Measurements from ENCODE around the gene PTCSC3.
"Not testable (repeated sequence)": the region's sequence is repeated elsewhere in the genome, so short reads cannot be mapped to it uniquely, and the experiment has no call there.

The PTCSC3 gene

GRCh38 chr14:36171607-36172006 is 4.9 kb downstream of the PTCSC3 start:
- no peak for ATAC-seq

- ATAC-seq: no peak
Observed at GRCh38 chr14:36167431-36167830, 9.1 kb downstream of the PTCSC3 start.

- ATAC-seq: no peak
Observed at GRCh38 chr14:36163451-36163850, 13.1 kb downstream of the PTCSC3 start.

GRCh38 chr14:36162267-36162666 is 14.3 kb downstream of the PTCSC3 start:
- no peak for ATAC-seq

- ATAC-seq: no peak
Observed at GRCh38 chr14:36161776-36162175, 14.7 kb downstream of the PTCSC3 start.

GRCh38 chr14:36151335-36151734 is 25.2 kb downstream of the PTCSC3 start:
- no peak for ATAC-seq

GRCh38 chr14:36134038-36134437 is 42.5 kb downstream of the PTCSC3 start:
- ATAC-seq: no peak

GRCh38 chr14:36132826-36133225 is 43.7 kb downstream of the PTCSC3 start:
- ATAC-seq: no peak

GRCh38 chr14:36130186-36130585 is 46.3 kb downstream of the PTCSC3 start:
- ATAC-seq: no peak

- no peak for ATAC-seq
Observed at GRCh38 chr14:36129181-36129580, 47.3 kb downstream of the PTCSC3 start.

GRCh38 chr14:36113341-36113740 is 63.2 kb downstream of the PTCSC3 start:
- no peak for ATAC-seq

- no peak for ATAC-seq
Observed at GRCh38 chr14:36111822-36112583, 64.5 kb downstream of the PTCSC3 start.

- no peak for ATAC-seq
Observed at GRCh38 chr14:36105401-36105800, 71.1 kb downstream of the PTCSC3 start.

- ATAC-seq: not testable (repeated sequence)
Observed at GRCh38 chr14:36104258-36104657, 72.3 kb downstream of the PTCSC3 start.

- ATAC-seq: no peak
Observed at GRCh38 chr14:36099619-36100018, 76.9 kb downstream of the PTCSC3 start.

- no peak for ATAC-seq
Observed at GRCh38 chr14:36097356-36097755, 79.2 kb downstream of the PTCSC3 start.

- no peak for ATAC-seq
Observed at GRCh38 chr14:36096090-36096489, 80.4 kb downstream of the PTCSC3 start.

- ATAC-seq: no peak
Observed at GRCh38 chr14:36094963-36095362, 81.6 kb downstream of the PTCSC3 start.

GRCh38 chr14:36091096-36091495 is 85.4 kb downstream of the PTCSC3 start:
- no peak for ATAC-seq

- ATAC-seq: no peak
Observed at GRCh38 chr14:36087411-36087810, 89.1 kb downstream of the PTCSC3 start.

GRCh38 chr14:36086629-36087395 is 89.7 kb downstream of the PTCSC3 start:
- no peak for ATAC-seq

- no peak for ATAC-seq
Observed at GRCh38 chr14:36085861-36086260, 90.7 kb downstream of the PTCSC3 start.

All from activated CD4-positive, CD25-positive, alpha-beta regulatory T cell treated with anti-CD3 and anti-CD28 coated beads, Interleukin-2, amount 50 U/mL, for 24 hours (primary cell).